SK-N-SH (cell line): Measurements from ENCODE around the gene TCHHL1.

Experiments
- CTCF ChIP-seq: fragments of 200-600 bp; sonication (generic); IDR thresholded peaks from 2 replicates; pipeline ENCODE4 v1.6.1; 2017; ENCODE audit warnings: antibody characterized with exemption, mild to moderate bottlenecking, moderate library complexity
- ELF1 ChIP-seq: IDR thresholded peaks from 2 replicates; pipeline ENCODE4 v1.4.0; 2012
- EP300 ChIP-seq, 2 experiments: IDR thresholded peaks; 2 replicates each; pipeline versions ENCODE4 v1.4.0 to v1.6.1; 2012; ENCODE audit warnings: borderline replicate concordance in 1 of 2, low read depth in 1 of 2, low read length in 1 of 2
- MAX ChIP-seq: IDR thresholded peaks from 2 replicates; pipeline ENCODE4 v1.4.0; 2012; ENCODE audit warnings: low read depth
- NFIC ChIP-seq: IDR thresholded peaks from 2 replicates; pipeline ENCODE4 v1.4.0; 2012; ENCODE audit warnings: borderline replicate concordance
- REST ChIP-seq: IDR thresholded peaks from 2 replicates; pipeline ENCODE4 v1.6.1; 2012; ENCODE audit warnings: mild to moderate bottlenecking, low read depth, low read length, moderate library complexity
- SMC3 ChIP-seq: IDR thresholded peaks from 2 replicates; pipeline ENCODE4 v1.6.1; 2012; ENCODE audit warnings: low read depth, low read length, improper control_type of control experiment
- ZBTB33 ChIP-seq: IDR thresholded peaks from 2 replicates; pipeline ENCODE4 v1.4.0; 2012; ENCODE audit warnings: low read depth, borderline replicate concordance

- TF ChIP-seq ZBTB33 (no peak), EP300 (IDR thresholded peaks at IDR 0.05; ENCODE audit: borderline replicate concordance in 1 of 2, low read depth in 1 of 2, low read length in 1 of 2) (no peak), CTCF (no peak), REST (no peak), SMC3 (no peak), MAX (no peak), ELF1 (no peak), NFIC (no peak)
Observed at GRCh38 chr1:152053375-152053774, 35.5 kb downstream of the TCHHL1 start.
